ENCODE measurements around the gene GALK2.
"Not testable (repeated sequence)": the region's sequence is repeated elsewhere in the genome, so short reads cannot be mapped to it uniquely, and the experiment has no call there.

Gene GALK2

DNA sequence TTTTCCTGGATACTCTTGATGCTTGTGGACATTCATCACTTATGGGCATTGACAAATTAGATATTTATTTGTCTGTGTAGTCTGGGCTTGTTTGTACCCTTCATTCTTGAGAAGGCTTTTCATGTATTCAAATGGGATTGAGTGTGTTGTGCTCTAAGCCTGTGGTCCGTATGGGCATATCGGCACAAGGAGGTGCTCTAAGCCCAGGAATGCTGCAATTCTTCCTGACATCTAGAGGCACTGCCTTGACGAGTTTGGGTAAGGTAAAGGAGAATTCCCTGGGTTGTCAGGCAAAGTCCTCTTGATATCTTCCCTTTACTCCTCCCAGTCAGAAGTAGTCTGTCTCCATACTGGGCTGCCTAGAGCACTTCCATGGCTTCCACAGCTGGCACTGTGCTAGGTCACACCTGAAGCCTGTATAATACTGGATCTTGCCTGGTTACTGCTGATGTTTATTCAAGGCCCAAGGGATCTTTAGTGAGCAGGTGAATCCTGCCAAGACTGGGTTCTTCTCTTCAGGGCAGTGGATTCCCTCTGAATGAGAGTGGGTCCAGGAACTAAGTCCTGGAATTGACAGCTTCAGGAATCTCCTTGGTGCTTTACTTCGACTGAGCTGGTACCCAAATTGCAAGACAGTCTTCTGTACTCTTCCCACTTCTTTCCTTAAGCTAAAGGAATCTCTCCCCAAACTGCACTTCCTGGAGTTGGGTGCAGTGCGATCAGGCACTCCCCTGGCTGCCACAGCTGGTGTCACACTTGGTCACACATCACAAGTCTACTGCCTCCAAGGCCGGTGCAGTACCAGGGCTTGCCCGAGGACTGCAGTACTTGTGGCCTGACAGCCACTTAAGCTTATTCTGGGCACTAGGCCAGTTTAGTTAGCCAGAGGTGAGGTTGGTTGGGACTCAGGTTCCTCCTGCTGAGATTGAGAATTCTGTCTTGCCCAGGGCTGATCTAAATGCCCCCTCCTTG, 46.0 kb downstream of the GALK2 start:
- no peak for DNase-seq (ENCODE audit: low read depth in 4 of 4, low spot score in 1 of 4)

DNA sequence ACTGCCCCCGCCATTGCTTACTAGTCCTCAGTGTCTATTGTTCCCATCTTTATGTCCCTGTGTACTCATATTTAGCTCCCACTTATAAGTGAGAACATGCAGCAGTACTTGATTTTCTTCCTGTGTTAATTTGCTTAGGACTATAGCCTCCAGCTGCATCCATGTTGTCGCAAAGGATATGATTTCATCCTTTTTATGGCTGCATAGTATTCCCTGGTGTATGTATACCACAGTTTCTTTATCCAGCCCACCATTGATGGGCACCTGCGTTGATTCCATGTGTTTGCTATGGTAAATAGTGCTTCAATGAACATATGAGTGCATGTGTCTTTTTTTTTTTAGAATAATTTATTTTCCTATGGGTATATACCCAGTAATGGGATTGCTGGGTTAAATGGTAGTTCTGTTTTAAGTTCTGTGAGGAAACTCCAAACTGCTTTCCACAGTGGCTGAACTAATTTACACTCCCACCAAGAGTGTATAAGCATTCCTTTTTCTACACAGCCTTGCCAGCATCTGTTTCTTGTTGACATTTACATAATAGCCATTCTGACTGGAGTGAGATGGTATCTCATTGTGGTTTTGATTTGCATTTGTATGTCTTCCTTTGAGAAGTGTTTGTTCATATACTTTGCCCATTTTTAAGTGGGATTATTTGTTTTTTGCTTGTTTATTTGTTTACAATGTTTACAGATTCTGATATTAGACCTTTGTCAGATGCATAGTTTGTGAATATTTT, 53.7 kb downstream of the GALK2 start:
- no peak for DNase-seq (ENCODE audit: low read depth in 4 of 4, low spot score in 1 of 4)

DNA sequence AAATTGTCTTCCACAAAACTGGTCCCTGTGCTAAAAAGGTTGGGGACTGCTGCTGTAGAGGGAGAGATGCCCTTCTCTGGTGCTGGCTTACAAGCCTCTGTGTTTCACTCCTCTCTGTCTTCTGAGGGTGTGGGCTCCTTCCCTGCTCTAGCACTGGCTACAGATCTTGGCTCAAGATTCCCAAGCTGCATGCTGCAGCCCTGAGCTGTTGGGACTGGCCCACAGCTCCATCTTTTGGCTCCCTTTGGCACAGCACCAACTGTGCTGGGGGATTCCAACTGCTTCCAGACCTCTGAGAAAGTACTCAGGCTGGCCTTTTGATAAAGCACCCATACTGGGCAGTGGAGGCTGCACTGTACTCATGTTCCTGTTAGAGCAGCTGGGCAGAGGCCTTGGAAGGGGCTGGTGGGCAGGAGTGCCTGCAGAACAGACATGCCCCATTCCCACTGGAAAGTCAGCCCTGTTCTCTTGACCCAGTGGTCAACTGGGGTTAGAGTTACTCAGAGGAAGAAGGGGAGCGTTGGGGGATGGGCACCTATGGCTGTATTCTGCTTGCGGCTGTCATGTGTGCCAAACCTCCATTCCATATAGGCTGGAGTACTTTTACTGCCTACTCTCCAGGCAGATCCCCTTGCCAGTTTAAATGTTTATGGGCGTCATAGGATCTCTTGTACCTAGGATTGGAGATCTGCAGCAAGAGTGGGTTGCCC, 55.7 kb downstream of the GALK2 start:
- DNase-seq (ENCODE audit: low read depth in 4 of 4, low spot score in 1 of 4) = no peak

DNA sequence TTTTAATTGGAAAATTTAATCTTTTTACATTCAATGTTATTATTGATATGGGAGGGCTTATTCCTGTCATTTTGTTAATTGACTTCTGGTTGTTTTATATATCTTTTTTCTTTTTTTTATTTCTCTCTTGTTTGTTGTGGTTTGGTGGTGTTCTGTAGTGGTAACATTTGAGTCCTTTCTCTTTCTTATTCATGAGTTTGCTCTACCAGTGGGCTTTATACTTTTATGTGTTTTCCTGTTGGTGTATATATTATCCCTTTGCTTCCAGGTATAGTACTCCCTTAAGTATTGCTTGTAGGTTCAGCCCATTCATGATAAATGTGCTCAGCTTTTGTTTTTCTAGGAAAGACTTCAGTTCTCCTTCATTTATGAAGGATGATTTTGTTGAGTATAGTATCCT, 57.6 kb downstream of the GALK2 start:
- no peak for DNase-seq (ENCODE audit: low read depth in 4 of 4, low spot score in 1 of 4)

DNA sequence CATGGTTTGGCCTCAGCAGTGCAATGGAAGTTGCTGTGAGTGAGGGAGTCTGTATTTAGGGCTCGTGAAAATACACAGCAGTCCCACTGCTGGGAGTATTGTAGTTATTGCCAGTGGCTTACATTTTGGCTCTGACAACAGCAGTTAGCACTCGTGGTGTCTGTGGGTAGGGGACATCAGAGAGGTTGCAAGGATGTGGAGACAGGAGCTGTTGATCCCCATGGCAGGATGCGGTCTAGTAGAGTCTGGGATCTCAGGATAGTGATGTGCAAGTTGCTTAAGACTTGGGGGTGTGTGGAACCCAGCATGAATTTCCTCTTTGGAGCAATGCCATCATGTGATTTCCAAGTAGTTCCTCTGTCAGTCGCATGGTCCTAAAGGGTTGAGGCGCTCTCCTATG, 59.9 kb downstream of the GALK2 start:
- DNase-seq (ENCODE audit: low read depth in 4 of 4, low spot score in 1 of 4) = no peak

DNA sequence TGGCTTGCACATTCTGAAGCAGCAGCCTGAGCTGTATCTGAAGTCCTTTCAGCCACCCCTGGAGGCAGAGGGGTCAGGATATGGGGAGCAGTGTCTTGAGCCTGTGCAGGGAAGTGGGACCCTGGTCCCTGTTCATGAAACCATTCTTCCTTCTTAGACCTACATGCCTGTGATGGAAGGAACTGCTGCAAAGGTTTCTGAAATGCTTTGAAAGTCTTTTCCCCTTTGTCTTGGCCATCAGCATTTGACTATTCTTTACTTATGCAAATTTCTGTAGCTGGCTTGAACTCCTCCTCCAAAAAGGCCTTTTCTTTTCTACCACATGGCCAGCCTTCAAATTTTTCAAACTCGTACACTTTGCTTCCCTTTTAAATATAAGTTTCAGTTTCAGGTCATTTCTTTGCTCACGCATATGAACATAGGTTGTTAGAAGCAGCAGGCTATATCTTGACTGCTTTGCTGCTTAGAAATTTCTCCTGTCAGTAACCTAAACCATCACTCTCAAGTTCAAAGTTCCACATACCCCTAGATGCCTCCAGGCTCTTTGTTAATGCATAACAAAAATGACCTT, 62.3 kb downstream of the GALK2 start:
- DNase-seq (ENCODE audit: low read depth in 4 of 4, low spot score in 1 of 4) = no peak

DNA sequence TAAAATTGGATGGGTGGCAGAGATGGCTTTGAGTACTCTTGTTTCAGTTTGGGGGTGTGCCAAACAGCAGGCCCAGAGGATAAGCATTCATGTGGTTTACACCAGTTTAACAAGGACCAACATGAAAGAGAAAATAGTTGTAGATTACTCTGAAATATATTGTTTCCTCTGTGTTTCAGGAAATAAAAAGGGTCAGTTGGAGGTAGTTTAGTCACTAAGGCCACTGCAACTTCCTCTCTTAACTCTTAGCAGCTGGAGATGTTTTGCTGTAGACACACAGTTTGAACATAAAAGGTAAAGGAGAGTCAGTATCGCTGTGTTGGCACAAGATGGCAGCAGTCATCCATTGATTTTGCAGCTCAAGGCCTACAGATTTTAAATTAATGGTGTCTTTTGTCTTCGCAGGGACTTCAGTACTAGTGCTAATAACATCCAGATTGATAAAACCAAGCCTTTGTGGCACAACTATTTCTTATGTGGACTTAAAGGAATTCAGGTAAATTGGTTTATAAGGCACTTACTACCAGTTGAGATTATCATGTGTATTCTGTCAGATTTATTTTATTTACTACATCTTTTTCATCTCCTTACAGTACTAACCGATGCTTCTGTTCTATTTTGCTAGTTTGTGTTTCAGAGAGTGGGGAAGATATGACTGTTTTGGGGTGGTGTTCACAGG, 65.5 kb downstream of the GALK2 start:
- peak in 2 of 4 experiments; percentile 5 to 21 for DNase-seq (ENCODE audit: low read depth in 4 of 4, low spot score in 1 of 4)

DNA sequence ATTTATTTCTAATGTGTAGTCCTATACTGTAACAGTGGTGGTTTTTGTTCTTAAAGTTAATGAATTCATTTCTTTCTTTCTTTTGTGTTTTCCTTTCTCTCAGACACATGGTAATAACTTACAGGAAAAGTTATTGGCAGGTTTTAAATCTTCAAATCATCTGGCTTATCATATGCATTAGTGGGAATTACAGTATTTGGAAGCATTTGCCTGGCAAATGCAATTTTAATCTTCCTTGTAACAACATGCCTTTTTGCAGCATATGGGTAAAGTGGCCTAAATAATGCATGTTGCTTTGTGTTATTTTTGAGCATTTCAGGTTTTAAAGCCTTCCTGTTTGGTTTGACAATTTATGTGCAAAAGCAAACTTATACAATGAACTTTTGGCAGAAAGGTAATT, 66.8 kb downstream of the GALK2 start:
- no peak for DNase-seq (ENCODE audit: low read depth in 4 of 4, low spot score in 1 of 4)

DNA sequence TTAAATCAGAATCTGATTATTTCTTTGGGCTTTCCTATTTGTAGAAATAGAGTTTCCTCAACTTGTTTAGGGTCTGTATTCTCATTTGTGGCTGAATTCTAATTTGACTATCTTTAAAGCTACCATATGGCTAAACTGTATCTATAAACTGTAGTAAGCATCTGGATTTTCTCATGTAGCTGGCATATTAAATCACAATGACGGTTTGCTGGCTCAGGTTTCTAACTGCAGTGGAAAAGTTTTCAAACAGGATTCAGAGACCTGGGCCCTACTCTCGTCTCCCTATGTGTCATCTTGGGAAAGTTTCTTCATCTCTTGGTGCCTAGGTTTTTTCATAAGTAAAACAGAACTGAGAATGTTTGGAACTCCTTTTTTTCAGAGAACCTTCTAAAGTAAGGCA, 68.3 kb downstream of the GALK2 start:
- no peak for DNase-seq (ENCODE audit: low read depth in 4 of 4, low spot score in 1 of 4)

DNA sequence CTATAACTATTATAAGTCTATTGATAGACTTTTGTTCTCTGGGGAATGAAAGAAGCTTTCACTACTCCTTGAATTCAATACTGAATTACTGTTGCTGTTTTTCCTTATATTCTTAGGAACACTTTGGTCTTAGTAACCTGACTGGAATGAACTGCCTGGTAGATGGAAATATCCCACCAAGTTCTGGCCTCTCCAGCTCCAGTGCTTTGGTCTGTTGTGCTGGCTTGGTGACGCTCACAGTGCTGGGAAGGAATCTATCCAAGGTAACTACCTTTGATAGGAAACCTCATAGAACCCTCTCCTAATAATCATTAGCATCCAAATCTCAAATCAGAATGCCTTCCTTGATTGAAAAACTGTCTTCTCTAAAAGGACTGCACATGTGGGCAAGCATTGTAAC, 69.1 kb downstream of the GALK2 start:
- DNase-seq (ENCODE audit: low read depth in 4 of 4, low spot score in 1 of 4) = no peak

DNA sequence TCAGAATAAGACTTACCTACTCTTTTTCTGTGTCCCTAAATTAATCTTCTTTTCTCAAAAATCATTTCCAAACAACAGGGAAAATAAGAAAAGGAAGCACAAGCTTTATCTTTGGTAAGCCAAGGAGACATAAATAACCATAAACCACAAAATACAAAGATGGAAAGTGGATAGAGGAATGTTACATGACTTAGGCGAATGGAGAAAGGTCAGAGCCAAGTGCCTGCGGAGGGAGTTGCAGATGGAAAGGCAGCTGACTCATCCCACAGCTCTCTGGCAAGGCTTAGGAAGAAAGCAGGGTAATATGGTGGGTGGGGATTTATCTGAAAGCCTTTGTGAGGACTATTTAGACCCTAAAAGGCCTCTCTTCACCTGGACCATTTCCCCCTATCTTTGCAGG, 72.8 kb downstream of the GALK2 start:
- no peak for DNase-seq (ENCODE audit: low read depth in 4 of 4, low spot score in 1 of 4)

DNA sequence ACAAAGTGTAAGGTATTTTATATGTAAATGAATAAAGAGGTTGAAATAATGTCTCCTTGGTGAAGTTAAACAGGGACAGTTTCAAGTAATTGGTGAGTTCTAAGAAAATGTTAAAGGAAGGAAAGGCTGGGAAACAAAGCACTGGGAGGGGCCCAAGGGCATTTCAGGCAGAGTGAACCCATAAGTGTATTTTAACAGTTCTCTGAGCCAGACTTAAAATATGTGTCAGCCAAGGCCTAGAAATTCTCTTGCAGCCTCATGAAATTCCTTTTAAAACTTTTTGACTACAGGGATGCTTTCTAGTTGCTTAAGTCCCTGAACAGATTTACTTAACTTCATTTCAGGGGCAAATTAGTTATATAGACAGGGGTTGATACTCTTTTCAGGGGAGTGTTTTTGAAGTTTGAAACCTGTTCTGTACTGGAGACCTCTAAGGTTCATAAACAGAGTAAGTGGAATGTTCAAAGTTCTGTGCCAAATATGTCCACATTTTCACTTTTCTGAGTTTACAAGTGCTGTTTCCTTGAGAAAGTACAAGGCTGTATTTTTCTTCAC, 77.6 kb downstream of the GALK2 start:
- no peak for DNase-seq (ENCODE audit: low read depth in 4 of 4, low spot score in 1 of 4)

DNA sequence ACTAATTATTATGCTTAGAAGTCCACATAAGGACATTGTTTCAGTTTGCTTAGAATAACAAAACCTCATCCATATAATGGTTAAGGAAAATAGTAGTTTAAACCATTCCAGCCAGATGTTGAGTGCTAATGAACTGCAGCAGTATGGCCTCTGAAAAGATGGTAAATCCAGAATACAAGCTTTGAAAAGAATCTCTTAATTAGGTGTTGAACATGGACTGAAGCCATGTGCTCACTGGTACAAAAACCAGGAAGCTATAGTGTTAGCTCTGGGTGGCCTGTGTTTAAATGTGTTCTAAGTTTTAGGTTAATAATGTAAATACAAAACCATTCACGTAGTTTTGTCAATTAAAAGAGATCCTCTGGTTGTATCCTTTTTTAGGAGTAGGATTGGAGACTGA, 78.2 kb downstream of the GALK2 start:
- no peak for DNase-seq (ENCODE audit: low read depth in 4 of 4, low spot score in 1 of 4)

DNA sequence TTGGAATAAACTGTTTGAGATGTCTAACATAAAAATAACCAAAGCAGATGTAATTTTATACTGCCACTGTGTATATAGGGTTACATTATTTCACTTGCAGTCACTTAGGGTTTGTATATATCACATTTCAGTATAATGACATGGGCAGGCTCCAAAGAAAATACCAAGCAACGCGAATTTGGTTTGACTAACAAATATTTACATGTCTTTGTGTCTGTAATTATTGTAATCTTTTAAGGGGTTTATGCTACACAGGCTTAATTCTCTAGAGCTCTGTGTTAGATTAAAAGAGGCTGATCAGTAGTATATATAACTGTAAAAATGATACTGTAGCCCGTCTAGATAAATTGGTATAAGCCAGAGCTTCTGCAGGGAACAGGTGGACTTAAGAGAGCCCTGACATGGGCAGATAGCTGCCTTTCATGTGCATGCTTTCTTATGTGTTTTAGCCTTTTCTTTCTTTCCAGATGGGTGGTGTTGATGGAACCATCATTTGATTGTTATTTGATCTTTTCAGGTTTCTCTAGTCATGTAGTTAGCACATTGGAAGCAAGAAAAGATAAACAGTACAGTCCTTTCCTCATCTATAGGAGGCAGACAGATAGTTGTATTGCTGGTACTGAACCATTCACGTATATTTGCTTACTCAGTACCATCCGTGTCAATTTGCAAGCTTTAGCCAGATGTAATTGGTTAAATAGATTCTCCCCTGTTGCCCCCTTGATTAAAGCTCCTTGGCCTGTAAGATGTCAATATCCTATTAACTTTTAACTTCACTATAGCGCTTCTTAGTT, 86.1 kb downstream of the GALK2 start:
- no peak for DNase-seq (ENCODE audit: low read depth in 4 of 4, low spot score in 1 of 4)

DNA sequence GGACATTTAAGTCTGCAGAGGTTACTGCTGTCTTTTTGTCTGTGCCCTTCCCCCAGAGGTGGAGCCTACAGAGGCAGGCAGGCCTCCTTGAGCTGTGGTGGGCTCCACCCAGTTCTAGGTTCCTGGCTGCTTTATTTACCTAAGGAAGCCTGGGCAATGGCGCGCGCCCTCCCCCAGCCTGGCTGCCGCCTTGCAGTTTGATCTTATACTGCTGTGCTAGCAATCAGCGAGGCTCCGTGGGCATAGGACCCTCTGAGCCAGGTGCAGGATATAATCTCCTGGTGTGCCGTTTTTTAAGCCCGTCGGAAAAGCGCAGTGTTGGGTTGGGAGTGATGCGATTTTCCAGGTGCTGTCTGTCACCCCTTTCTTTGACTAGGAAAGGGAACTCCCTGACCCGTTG, 95.1 kb downstream of the GALK2 start:
- DNase-seq (ENCODE audit: low read depth in 4 of 4, low spot score in 1 of 4) = not testable (repeated sequence)

DNA sequence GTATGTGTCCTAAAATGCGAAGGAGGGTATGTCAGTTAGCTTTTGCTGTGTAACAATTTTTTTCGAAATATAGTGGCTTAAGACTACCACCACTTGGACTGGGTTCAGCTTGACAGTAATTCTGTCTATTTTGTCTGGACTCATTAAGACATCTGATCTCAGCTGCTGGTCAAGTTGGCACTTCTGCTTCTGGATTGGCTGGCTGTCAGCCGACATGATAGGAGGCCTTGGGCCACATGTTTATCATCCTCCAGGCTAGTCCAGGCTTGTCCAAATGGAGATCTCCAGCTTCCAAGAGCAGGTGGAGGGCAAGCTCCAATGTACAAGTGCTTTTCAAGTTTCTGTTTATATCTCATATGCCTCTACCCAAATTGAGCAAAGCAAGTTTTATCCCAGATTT, 95.9 kb downstream of the GALK2 start:
- DNase-seq (ENCODE audit: low read depth in 4 of 4, low spot score in 1 of 4) = no peak

DNA sequence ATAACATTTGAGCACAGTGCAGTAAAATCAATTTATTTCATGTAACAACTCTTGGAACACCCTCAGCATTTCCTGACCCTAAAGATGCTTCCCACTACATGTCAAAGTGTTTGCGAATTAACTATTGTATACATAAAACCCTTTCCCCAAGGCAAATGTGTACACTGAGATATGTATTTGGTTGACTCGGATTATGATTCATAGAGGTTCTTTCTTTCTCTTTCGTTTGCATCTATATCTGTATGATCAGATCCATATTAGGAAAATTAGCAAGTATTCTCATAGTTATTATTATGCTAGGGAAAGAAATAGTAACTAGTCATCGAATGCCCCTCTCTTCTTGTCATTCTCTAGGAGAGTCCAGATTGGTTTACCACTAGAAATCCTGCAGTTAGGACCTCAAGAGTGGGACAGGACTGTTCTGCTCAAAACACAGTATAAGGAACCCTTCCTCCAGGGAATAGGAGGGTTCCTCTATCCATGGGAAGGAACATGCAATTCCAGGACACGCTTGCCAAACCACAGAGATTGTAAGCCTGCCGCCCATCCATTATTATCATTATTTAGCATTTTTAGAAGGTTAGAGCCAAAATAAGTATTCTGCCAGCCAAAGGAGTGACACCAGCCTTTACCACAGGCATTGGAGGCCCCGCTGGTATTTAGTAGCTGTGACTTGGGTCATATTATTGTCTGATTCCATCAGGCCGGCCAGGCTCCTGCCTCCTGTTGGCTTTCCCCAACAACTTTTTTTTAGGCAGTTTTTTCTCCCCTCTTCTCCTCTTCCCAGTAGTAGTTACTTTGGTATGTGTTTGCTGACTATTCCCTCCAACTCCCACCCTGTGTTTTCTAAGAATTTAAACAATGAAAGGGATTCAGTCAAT, 100.7 kb downstream of the GALK2 start:
- DNase-seq (ENCODE audit: low read depth in 4 of 4, low spot score in 1 of 4) = no peak

DNA sequence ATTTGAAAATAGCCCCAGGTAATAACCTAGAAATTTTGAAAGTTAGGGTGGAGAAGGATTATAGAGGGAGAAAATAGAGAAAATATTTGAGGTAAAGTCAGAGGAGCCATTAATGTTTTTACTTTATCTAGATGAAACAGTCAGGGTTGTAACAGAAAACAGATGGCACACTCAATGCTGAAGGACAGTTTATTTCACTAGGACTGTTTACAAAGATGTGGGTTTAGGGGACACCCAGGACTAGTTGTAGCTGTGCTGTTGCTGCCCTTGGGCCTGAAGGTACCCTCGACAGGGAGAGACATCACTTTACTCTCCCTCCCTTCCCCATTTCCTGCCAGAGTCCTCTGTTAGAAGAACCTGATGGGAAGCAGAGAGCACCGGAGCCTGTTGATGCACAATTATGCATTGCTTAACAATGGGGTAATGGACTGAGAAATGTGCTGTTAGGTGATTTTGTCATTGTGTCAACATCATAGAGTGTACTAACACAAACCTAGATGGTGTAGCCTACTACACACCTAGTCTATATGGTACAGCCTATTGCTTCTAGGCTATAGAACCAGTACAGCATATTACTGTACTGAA, 103.8 kb downstream of the GALK2 start:
- no peak for DNase-seq (ENCODE audit: low read depth in 4 of 4, low spot score in 1 of 4)
